ENCODE results near the gene HACD1.

HACD1 gene, protein sequence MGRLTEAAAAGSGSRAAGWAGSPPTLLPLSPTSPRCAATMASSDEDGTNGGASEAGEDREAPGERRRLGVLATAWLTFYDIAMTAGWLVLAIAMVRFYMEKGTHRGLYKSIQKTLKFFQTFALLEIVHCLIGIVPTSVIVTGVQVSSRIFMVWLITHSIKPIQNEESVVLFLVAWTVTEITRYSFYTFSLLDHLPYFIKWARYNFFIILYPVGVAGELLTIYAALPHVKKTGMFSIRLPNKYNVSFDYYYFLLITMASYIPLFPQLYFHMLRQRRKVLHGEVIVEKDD

GRCh38 chr10:17617031-17617911 is at the start of gene HACD1:
Gene HACD1, minus strand, starts transcription at chr10:17617374. Its CDS starts 35 bp downstream, at chr10:17617339.
- no peak for DNase-seq

- no peak for DNase-seq
Observed at GRCh38 chr10:17665747-17666146, 48.6 kb upstream of the HACD1 start.

- no peak for DNase-seq
Observed at GRCh38 chr10:17663450-17663849, 46.3 kb upstream of the HACD1 start.

- no peak for DNase-seq
Observed at GRCh38 chr10:17662193-17663138, 45.3 kb upstream of the HACD1 start.

- no peak for DNase-seq
Observed at GRCh38 chr10:17661510-17661909, 44.3 kb upstream of the HACD1 start.

DNA sequence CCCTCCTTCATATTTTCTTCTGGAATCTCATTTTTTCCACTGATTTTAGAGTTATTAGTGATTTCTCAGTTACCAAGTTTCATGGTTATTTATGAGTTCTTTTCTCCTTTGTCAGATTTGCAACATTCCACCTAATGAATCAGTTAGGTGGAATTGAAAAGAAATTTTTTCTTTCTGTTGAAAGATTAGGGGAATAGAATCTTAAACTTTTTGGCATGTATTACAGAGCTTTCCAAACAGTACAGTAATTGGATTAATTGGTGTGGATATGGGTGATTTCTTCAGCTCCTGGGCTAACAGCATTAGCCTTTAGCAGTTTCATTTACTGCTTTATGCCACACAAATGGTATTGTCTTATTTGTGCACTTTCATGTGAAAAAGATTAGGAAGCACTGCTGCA is 43.7 kb upstream of the HACD1 start:
- DNase-seq, result no peak

DNA sequence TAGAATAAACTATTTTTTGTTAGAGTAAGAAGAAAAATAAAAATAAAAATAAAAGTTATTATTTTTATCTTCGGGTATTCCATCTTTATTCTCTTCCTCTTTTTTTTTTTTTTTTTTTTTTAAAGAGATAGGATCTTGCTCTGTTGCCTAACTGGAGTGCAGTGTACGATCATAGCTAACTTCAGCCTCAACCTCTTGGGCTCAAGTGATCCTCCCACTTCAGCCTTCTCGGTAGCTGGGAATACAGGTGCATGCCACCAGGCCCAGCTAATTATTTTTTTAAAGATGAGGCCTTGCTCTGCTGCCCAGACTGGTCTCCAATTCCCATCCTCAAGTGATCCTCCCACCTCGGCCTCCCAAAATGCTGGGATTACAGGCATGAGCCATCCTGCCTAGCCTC is 42.2 kb upstream of the HACD1 start:
- DNase-seq, result no peak

DNA sequence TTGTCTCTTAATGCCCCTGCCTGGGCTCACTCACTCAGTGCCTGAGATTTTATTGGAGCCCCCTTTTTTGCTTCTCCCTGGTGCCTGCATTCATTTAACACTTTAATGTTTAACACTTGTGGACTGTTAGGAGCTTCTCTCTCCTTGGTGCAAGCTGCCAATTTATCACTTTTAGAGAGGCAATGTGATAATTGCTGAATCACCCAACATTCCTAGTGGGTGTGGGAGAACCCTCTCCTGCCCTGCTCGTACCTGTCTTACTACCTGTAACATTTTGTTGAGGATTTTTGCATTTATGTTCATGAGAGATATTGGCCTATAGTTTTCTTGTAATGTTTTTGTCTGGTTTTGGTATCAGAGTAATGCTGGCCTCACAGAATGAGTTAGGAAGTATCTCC is 39.9 kb upstream of the HACD1 start:
- no peak for DNase-seq

DNA sequence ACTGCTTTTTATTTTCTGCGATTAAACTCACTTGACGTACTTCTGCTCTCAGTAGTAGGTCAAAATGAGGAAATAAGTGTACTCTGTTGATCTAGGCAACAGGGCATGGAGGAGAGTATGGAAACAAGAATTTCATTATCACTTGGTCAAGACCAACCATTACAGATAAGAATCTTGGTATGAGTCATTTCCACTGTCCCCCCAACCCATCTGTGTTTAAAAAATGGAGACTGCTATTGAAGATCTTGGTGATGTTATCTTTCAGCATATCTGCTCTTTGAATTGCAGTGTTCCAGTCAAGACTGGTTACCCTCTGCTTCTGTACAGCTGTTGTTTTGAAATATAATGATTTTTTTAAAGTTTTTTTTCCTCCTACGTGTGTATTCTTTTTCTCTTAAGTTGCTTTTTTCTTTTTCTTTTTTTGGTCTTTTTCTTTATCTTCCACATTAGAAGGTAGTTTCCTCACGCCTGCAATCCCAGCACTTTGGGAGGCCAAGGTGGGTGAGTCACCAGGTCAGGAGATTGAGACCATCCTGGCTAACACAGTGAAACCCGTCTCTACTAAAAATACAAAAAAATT is 38.5 kb upstream of the HACD1 start:
- DNase-seq, result no peak

DNA sequence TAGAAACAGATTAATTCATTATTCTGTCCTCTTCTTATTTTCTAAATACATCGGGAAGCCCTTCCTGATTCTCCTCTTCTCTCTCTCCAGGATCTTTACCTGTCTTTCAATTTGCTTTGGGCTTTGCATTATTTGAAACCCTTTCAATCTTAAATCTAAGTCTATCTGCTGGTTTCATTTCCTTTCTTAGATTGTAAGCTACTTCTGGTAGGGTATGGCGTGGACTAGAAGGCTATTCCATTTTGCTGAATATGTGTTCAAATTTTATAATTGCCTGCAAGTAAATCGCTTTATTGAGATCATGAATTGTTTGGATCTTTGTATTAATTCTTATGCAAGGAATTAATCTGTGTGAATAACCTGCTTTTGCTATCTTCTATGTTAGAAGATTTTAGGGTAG is 37.8 kb upstream of the HACD1 start:
- no peak for DNase-seq

- no peak for DNase-seq
Observed at GRCh38 chr10:17652585-17652984, 35.4 kb upstream of the HACD1 start.

GRCh38 chr10:17651896-17652295 is 34.7 kb upstream of the HACD1 start:
- DNase-seq, result no peak

GRCh38 chr10:17650416-17650815 is 33.2 kb upstream of the HACD1 start:
- no peak for DNase-seq

- no peak for DNase-seq
Observed at GRCh38 chr10:17649836-17650235, 32.7 kb upstream of the HACD1 start.

DNA sequence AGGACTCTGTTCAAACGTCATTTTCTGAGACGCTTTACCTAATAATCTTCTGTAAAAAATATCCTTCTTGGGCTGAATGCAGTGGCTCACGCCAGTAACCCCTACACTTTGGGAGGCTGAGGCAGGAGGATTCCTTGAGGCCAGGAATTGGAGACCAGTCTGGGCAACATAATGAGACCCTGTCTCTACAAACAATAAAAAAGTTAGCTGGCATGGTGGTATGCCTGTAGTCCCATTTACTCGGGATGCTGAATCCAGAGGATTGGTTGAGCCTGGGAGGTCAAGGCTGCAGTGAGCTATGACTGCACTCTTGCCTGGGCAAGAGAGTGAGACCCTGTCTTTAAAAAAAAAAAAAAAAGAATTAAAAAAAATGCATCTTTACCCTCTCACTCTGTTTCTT is 31.9 kb upstream of the HACD1 start:
- no peak for DNase-seq

DNA sequence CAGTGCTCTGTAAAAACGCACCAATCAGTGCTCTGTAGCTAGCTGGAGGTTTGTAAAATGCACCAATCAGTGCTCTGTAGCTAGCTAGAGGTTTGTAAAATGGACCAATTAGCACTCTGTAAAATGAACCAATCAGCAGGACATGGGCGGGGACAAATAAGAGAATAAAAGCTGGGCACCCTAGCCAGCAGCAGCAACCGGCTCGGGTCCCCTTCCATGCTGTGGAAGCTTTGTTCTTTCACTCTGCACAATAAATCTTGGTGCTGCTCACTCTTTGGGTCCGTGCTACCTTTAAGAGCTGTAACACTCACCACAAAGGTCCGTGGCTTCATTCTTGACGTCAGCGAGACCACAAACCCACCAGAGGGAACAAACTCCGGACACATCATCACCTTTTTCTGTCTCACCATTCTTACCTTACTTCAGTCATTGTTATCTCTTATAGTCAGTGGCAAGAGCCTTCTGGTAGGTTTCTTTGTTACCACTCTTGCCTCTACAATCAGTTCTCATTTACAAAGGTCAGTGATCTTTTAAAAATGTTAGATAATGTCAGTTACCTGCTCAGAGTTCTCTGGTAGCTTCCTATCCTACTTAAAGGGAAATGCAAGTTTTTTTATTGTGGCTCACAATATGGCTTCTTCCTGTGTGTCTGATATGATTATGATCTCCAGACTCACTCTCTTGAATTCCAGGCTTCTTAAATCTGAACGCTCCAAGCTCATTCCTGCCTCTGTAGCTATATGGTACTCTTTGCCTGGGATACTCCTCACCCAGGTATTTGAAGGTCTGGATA is 31.3 kb upstream of the HACD1 start:
- DNase-seq, result no peak

GRCh38 chr10:17647326-17647725 is 30.2 kb upstream of the HACD1 start:
- DNase-seq, result no peak

DNA sequence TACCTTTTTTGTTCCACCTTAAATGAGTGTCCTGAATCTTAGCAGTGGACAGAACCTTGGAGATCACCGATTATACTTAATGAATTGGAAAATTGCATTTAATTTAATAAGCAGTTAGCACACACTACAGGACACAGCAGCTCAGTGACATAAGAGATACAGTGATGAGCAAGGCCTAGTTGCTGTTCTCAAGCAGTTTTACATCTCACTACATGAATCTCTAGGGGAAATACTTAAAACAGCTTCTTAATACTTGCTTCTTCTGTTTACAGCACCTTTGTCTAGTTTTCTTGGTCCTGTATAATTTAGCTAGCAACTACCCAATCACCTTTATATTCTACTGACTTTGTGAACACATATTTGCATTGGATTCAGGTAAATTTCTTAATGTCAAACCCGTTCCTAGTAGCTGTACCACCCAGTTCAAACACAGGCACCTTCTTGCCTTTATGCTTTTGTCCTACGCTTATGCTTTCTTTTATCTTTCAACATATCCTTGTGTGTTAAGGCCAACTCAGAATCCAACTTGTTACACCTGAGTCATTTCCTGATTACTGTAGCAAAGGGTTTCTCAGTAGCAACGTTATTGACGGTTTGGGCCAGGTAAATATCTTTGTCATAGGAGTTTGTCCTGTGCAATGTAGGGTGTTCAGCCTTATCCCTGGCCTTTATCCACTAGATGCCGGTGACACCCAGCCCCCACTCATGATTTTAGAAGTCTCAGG is 28.6 kb upstream of the HACD1 start:
- no peak for DNase-seq

DNA sequence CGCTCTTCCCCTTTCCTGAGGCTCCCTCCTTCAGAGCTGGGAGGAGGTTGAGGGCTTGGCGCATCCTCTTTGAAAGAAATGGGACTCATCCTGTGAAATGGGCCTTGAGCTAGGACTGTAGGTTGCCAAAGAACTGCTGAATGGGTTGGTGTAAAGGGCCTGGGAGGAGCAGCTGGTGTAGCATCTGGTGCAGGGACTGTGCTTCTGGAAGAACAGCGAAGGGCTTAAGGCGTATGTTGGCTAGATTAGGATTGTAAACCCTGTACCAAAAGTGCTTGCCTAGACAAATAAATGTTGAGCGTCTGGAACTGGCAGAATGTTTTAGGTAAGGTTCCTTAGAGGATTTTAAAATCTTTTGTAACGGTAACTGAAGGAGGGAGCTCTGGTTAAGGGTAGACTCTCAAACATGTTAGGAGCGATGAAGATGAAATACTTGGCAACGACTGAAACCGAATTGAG is 27.3 kb upstream of the HACD1 start:
- peak; percentile 80 for DNase-seq

GRCh38 chr10:17643755-17644484 is 26.7 kb upstream of the HACD1 start, which contains the start of gene STAM:
Gene STAM, plus strand, starts transcription at chr10:17644151. Its CDS starts 189 bp downstream, at chr10:17644340.
- peak; percentile 84 for DNase-seq
